Measurements from ENCODE around the gene ARHGEF39.

DNA sequence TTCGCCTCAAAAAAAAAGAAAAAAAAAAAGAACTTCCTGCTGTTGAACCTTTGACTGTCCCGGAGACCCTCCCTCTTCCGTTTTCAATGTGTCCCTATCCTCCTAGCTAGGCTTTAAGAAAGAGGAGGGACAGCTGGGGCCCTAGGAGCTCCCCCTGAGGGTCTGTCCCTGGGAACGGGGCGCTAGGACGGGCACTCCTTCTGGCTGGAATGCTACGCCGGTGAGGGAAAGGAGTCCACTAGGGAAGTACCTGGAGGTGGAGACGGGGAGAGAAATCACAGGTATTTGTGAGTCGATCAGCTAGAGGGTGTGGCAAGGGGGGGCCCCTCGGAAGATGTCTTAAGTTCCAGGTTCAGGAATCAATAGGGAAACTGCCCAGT lies 18.9 kb downstream of the ARHGEF39 start:
- TF ChIP-seq, protein P1, sequence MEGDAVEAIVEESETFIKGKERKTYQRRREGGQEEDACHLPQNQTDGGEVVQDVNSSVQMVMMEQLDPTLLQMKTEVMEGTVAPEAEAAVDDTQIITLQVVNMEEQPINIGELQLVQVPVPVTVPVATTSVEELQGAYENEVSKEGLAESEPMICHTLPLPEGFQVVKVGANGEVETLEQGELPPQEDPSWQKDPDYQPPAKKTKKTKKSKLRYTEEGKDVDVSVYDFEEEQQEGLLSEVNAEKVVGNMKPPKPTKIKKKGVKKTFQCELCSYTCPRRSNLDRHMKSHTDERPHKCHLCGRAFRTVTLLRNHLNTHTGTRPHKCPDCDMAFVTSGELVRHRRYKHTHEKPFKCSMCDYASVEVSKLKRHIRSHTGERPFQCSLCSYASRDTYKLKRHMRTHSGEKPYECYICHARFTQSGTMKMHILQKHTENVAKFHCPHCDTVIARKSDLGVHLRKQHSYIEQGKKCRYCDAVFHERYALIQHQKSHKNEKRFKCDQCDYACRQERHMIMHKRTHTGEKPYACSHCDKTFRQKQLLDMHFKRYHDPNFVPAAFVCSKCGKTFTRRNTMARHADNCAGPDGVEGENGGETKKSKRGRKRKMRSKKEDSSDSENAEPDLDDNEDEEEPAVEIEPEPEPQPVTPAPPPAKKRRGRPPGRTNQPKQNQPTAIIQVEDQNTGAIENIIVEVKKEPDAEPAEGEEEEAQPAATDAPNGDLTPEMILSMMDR (IDR thresholded peaks at IDR 0.05), result no peak
- no peak for TF ChIP-seq POLR2A (IDR thresholded peaks at IDR 0.05)

Data from esophagus squamous epithelium (tissue), 4 donors.